Mesenchymal stem cell (in vitro differentiated cells and primary cell): Measurements from ENCODE around the gene LUZP2.

Experiments
- DNase-seq: peaks from one replicate; pipeline ENCODE4 v3.0.0-alpha.2; 2013
- H2AFZ ChIP-seq: one replicate; pipeline ENCODE4 v1.6.1; 2013; ENCODE audit warnings: low read depth, mild to moderate bottlenecking, control low read depth, inconsistent platforms, low read length, moderate library complexity
- H2AK5ac ChIP-seq: 2 replicates; pipeline ENCODE4 v1.6.1; 2013; ENCODE audit warnings: low read length, moderate library complexity, mild to moderate bottlenecking, inconsistent platforms; ENCODE audit not compliant: severe bottlenecking
- H2BK120ac ChIP-seq: one replicate; pipeline ENCODE4 v1.6.1; 2013; ENCODE audit warnings: low read depth, mild to moderate bottlenecking, inconsistent platforms, low read length, moderate library complexity
- H2BK12ac ChIP-seq, 2 experiments: one replicate each; pipeline ENCODE4 v1.6.1; 2013; ENCODE audit warnings: inconsistent platforms in 2 of 2, low read length in 2 of 2, mild to moderate bottlenecking in 2 of 2, moderate library complexity in 2 of 2, control low read depth in 1 of 2
- H2BK15ac ChIP-seq: one replicate; pipeline ENCODE4 v1.6.1; 2013; ENCODE audit warnings: mild to moderate bottlenecking, low read depth, inconsistent platforms; ENCODE audit not compliant: poor library complexity, severe bottlenecking
- H2BK5ac ChIP-seq: 2 replicates; pipeline ENCODE4 v1.6.1; 2013; ENCODE audit warnings: low read depth, mild to moderate bottlenecking, low read length, control low read depth, inconsistent platforms; ENCODE audit not compliant: poor library complexity, severe bottlenecking
- H3K14ac ChIP-seq, 2 experiments: one replicate each; pipeline ENCODE4 v1.6.1; 2013; ENCODE audit warnings: inconsistent platforms in 2 of 2, low read length in 2 of 2, control low read depth in 1 of 2, mild to moderate bottlenecking in 1 of 2, moderate library complexity in 1 of 2
- H3K18ac ChIP-seq, 2 experiments: one replicate each; pipeline ENCODE4 v1.6.1; 2013; ENCODE audit warnings: inconsistent platforms in 2 of 2, low read length in 2 of 2, control low read depth in 1 of 2, low read depth in 1 of 2, mild to moderate bottlenecking in 1 of 2
- H3K23ac ChIP-seq, 2 experiments: one replicate each; pipeline ENCODE4 v1.6.1; 2013; ENCODE audit warnings: inconsistent platforms in 2 of 2, low read length in 2 of 2, mild to moderate bottlenecking in 2 of 2, moderate library complexity in 2 of 2, control low read depth in 1 of 2
- H3K27ac ChIP-seq: 2 replicates; pipeline ENCODE4 v1.5.1; 2013; ENCODE audit warnings: mild to moderate bottlenecking, moderate library complexity, low read length, control low read depth, inconsistent platforms; ENCODE audit not compliant: poor library complexity, severe bottlenecking
- H3K27me3 ChIP-seq, 2 experiments: 2 replicates each; pipeline versions ENCODE4 v1.6.1 to v1.7.0; 2013; ENCODE audit warnings: low read length in 2 of 2, mild to moderate bottlenecking in 2 of 2, moderate library complexity in 2 of 2, control low read depth in 1 of 2, inconsistent platforms in 1 of 2; ENCODE audit not compliant: control insufficient read depth in 1 of 2, insufficient read depth in 1 of 2
- H3K36me3 ChIP-seq, 2 experiments: 2 replicates each; pipeline versions ENCODE4 v1.6.1 to v1.7.0; 2013; ENCODE audit warnings: low read length in 2 of 2, control low read depth in 1 of 2, inconsistent platforms in 1 of 2, low read depth in 1 of 2, mild to moderate bottlenecking in 1 of 2; ENCODE audit not compliant: insufficient read depth in 2 of 2, control insufficient read depth in 1 of 2
- H3K4ac ChIP-seq, 2 experiments: one replicate each; pipeline ENCODE4 v1.6.1; 2013; ENCODE audit warnings: inconsistent platforms in 2 of 2, low read length in 2 of 2, mild to moderate bottlenecking in 2 of 2, moderate library complexity in 2 of 2, control low read depth in 1 of 2, low read depth in 1 of 2
- H3K4me1 ChIP-seq: 2 replicates; pipeline ENCODE4 v1.6.1; 2013; ENCODE audit warnings: low read depth, low read length, control low read depth; ENCODE audit not compliant: control insufficient read depth, insufficient read depth
- H3K4me2 ChIP-seq: 2 replicates; pipeline ENCODE4 v1.6.1; 2013; ENCODE audit warnings: low read length, mild to moderate bottlenecking, inconsistent platforms; ENCODE audit not compliant: poor library complexity, severe bottlenecking
- H3K4me3 ChIP-seq, 2 experiments: 2 replicates each; pipeline versions ENCODE4 v1.5.1 to v1.7.0; 2013; ENCODE audit warnings: low read length in 2 of 2, mild to moderate bottlenecking in 2 of 2, control low read depth in 1 of 2, low read depth in 1 of 2; ENCODE audit not compliant: insufficient read depth in 1 of 2
- H3K79me1 ChIP-seq: replicated peaks from 2 replicates; pipeline ENCODE4 v1.6.1; 2013; ENCODE audit warnings: mild to moderate bottlenecking, control low read depth, low read length, inconsistent platforms; ENCODE audit not compliant: poor library complexity, severe bottlenecking
- H3K9ac ChIP-seq: 2 replicates; pipeline ENCODE4 v1.7.0; 2013; ENCODE audit warnings: mild to moderate bottlenecking, low read length, moderate library complexity
- H3K9me3 ChIP-seq: 2 replicates; pipeline ENCODE4 v1.7.0; 2013; ENCODE audit warnings: mild to moderate bottlenecking, low read length; ENCODE audit not compliant: control insufficient read depth
- H4K8ac ChIP-seq: one replicate; pipeline ENCODE4 v1.6.1; 2013; ENCODE audit warnings: inconsistent platforms, mild to moderate bottlenecking, low read length, moderate library complexity
- H4K91ac ChIP-seq: one replicate; pipeline ENCODE4 v1.6.1; 2013; ENCODE audit warnings: mild to moderate bottlenecking, low read length, inconsistent platforms
- WGBS: methylation state at CpG from one replicate; pipeline ENCODE4 v1.1.7; 2013; ENCODE audit warnings: mixed read lengths; 5-methylcytosine and 5-hydroxymethylcytosine counted together

Gene LUZP2

GRCh38 chr11:24637520-24637919 is 140.7 kb downstream of the LUZP2 start:
- Histone ChIP-seq H2BK120ac (no peak overlapping the region), H2AK5ac (no peak overlapping the region), H3K4me2 (no peak overlapping the region), H3K18ac (no peak overlapping the region), H3K27me3 (no peaks in the 10 kb centered on the region), H3K4me3 (no peak overlapping the region), H3K4ac (no peak overlapping the region), H3K36me3 (no peaks in the 10 kb centered on the region), H3K79me1 (no peaks in the 10 kb centered on the region), H2BK15ac (no peak overlapping the region), H2BK12ac (no peak overlapping the region), H2AFZ (no peak overlapping the region), H2BK5ac (no peak overlapping the region), H4K8ac (no peak overlapping the region), H3K23ac (no peak overlapping the region), H3K9me3 (no peaks in the 10 kb centered on the region), H4K91ac (no peak overlapping the region), H3K4me1 (no peaks in the 10 kb centered on the region), H3K9ac (no peak overlapping the region), H3K14ac (no peak overlapping the region), H3K27ac (no peak overlapping the region)
- DNase-seq: no peak
- WGBS: 91% methylated on average over 6 of the region's 6 CpGs

- Histone ChIP-seq H3K14ac (no peak overlapping the region), H3K18ac (no peak overlapping the region)
These were observed 145.8 kb downstream of the LUZP2 start for GRCh38 chr11:24642648-24643047.

DNA sequence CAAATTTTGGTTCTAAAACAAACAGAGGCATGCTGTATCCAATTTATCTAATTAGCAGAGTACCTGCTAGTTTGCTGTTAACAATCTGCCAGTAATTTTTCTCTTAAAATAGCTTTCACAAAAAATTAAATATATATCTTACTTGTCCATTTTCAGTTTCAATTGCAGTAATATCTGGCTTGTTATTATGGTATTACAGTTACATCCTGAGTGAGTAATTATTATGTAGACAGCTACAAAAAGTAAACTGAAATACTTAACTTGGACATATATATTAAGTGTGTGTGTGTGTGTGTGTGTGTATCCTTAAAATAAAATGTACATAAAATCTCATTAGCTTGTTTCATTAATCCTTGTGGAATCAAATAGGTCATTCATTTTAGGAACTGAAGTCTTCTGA is 148.7 kb downstream of the LUZP2 start:
- no peak for DNase-seq

More at GRCh38 chr11:24642648-24643047, 145.8 kb downstream of the LUZP2 start:
- H3K4me3 ChIP-seq: no peak overlapping the region
- DNase-seq: no peak
- H3K4me2 ChIP-seq: no peak overlapping the region
- no peak overlapping the region for H4K91ac ChIP-seq
- H3K9me3 ChIP-seq: no peaks in the 10 kb centered on the region
- no peak overlapping the region for H3K27ac ChIP-seq
- no peak overlapping the region for H2BK5ac ChIP-seq
- no peak overlapping the region for H2BK15ac ChIP-seq
- H2BK120ac ChIP-seq: no peak overlapping the region
- no peaks in the 10 kb centered on the region for H3K36me3 ChIP-seq
- no peak overlapping the region for H2AK5ac ChIP-seq
- H3K23ac ChIP-seq: no peak overlapping the region
- no peaks in the 10 kb centered on the region for H3K4me1 ChIP-seq
- no peak overlapping the region for H3K9ac ChIP-seq
- H3K79me1 ChIP-seq: no peaks in the 10 kb centered on the region
- H3K27me3 ChIP-seq: no peaks in the 10 kb centered on the region
- H4K8ac ChIP-seq: no peak overlapping the region
- no peak overlapping the region for H2AFZ ChIP-seq
- no peak overlapping the region for H2BK12ac ChIP-seq
- no peak overlapping the region for H3K4ac ChIP-seq

DNA sequence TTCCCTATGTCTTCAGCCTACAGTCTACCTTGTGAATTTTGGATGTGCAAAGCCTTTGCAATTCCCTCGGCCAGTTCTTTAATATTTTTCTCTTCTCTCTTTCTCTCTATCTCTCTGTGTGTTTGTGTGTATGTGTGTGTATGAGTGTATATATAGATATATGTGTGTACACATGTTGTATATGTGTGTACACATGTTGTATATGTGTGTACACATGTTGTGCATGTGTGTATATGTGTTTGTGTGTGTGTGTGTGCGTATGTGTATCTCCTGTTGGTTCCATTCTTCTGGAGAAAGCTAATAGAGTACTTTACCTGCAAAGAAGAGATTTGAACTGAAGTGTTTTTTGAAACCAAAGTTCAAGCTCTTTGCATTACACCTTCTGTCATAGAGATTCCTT is 155.0 kb downstream of the LUZP2 start:
- Histone ChIP-seq H3K4ac (no peak overlapping the region), H4K91ac (no peak overlapping the region), H3K18ac (no peak overlapping the region), H2BK5ac (no peak overlapping the region), H3K36me3 (no peaks in the 10 kb centered on the region), H3K14ac (no peak overlapping the region), H2BK15ac (no peak overlapping the region), H2AFZ (no peak overlapping the region), H2AK5ac (no peak overlapping the region), H3K4me2 (no peak overlapping the region), H4K8ac (no peak overlapping the region), H3K27me3 (no peaks in the 10 kb centered on the region), H2BK120ac (no peak overlapping the region), H3K4me1 (no peaks in the 10 kb centered on the region), H2BK12ac (no peak overlapping the region), H3K4me3 (no peak overlapping the region), H3K27ac (no peak overlapping the region), H3K9me3 (no peaks in the 10 kb centered on the region), H3K9ac (no peak overlapping the region), H3K23ac (no peak overlapping the region), H3K79me1 (no peaks in the 10 kb centered on the region)
- DNase-seq: no peak
- WGBS: 64% methylated on average over 2 of the region's 2 CpGs

More for the DNA sequence above, 148.7 kb downstream of the LUZP2 start:
- H3K4me2 ChIP-seq: no peak overlapping the region
- no peaks in the 10 kb centered on the region for H3K9me3 ChIP-seq
- H3K9ac ChIP-seq: no peak overlapping the region
- no peak overlapping the region for H2BK120ac ChIP-seq
- no peak overlapping the region for H3K4me3 ChIP-seq
- no peak overlapping the region for H4K91ac ChIP-seq
- no peak overlapping the region for H3K18ac ChIP-seq
- H2AFZ ChIP-seq: no peak overlapping the region
- H3K27me3 ChIP-seq: no peaks in the 10 kb centered on the region
- H3K79me1 ChIP-seq: no peaks in the 10 kb centered on the region
- H2BK5ac ChIP-seq: no peak overlapping the region
- no peak overlapping the region for H3K27ac ChIP-seq
- H2BK15ac ChIP-seq: no peak overlapping the region
- no peak overlapping the region for H3K4ac ChIP-seq
- H2BK12ac ChIP-seq: no peak overlapping the region
- no peak overlapping the region for H3K14ac ChIP-seq
- no peaks in the 10 kb centered on the region for H3K36me3 ChIP-seq
- H3K4me1 ChIP-seq: no peaks in the 10 kb centered on the region
- H2AK5ac ChIP-seq: no peak overlapping the region
- H4K8ac ChIP-seq: no peak overlapping the region
- H3K23ac ChIP-seq: no peak overlapping the region
